A204.1 (cell line): ENCODE data around the gene GOT2.
"Not testable (repeated sequence)": the region's sequence is repeated elsewhere in the genome, so short reads cannot be mapped to it uniquely, and the experiment has no call there.

Experiments used
- FAIRE-seq: peaks from 2 replicates; lab custom pipeline; 2012; peaks lifted over from hg19 to GRCh38; lab: Jason Lieb, UNC

The GOT2 gene

DNA sequence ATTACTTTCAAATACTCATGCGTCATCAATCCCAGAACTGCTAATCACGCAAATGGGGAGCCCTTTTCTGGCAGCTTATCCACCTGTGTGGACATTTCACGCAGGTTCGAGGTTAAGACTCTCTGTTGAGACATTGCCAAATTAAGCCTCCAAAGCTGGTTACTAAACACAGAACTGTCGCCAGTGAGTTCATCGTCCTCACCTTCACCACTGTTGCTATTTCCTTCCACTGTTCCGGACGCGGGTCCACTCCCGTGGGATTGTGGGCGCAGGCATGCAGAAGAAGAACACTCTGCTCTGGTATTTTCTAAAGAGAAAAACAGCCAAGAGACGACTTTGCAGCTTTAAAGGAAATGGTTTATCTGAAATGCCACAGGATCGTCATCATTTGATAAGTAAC, 16.1 kb downstream of the GOT2 start:
- FAIRE-seq = no peak

DNA sequence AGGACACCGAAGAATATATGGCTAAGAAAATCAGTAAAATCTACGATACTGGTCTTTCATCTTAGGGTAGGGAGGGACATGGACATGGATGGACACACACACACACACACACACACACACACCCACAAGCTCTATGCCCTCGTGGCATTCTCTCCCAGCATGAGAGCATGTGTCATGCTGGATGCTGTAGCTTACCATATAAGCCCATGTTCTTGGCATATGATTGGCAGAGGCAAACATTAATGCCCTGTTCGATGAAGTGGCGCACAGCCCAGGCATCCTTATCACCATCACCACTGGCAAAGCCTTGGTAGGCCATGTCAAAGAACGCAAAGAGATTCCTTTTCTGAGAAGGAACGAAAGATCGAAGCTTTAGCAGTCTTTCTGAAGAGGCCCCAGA, 17.6 kb downstream of the GOT2 start:
- FAIRE-seq = no peak

DNA sequence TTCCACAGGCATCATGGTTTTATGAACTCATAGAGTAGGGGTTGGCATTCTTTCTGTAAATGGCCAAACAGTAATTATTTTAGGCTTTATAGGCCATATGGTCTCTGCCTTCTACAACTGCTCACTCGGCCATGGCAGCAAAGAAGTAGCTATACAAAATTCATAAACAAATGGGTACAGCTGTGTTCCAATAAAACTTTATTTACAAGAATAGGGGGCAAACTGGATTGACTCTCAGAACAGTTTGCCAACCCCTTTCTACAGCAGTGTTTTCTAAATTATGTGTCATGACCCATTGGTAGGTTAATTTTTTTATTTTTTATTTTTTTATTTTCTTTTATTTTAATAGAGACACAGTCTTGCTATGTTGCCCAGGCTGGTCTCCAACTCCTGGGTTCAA, 20.4 kb downstream of the GOT2 start:
- no peak for FAIRE-seq

DNA sequence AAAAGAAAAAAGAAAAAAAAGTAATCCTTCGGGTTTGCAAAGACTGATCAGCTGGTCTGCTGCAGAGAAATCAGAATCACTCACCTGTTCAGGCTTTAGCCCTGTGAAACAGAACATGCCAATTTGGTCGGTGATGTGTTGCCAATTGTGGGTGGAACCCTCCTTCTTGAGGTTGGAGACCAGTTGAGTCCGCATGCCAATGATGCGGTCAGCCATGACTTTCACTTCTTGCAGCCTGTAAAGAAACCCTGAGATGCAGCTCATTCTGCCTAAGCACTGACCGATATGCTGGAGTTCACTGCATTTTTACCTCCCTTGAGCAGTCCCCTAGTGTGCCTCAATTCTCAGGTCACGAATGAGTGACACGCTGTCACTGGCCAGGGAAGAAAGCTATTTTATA, 24.8 kb downstream of the GOT2 start:
- FAIRE-seq = no peak

DNA sequence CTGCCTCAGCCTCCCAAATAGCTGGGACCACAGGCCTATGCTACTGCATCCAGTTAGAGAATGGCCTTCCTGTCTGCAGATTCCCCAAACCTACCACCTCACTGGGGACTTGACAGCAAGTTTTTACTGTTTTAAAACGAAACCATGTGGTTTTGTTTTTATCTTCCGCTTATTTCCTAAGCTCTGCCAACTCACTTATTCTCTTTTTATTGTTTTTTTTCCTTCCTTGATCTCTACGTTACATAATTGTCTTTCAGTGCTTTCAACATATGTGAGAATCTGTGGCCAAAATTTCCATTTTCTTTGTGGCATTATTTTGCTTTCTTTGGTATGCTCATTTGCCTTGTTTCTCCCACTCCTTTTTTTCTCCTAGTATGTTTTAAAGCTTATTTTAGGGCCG, 35.0 kb downstream of the GOT2 start:
- no peak for FAIRE-seq

DNA sequence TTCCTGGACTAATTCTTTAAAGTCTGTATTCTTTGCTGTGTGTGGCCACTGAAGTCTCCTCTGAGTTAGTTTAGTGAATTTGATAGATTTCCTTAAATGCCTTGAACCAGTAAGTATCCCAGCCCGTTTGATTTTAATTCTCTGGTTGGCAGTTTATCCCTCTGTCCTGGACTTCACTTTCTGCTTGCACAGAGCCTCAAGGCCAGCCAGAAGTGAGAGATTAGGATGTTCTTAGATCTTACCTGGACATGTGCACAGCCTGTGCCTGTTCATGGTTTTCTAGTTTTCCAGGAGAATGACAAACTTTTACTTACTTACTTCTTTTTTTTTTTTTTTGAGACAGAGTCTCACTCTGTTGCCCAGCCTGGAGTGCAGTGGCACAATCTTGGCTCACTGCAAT, 38.7 kb downstream of the GOT2 start:
- no peak for FAIRE-seq

DNA sequence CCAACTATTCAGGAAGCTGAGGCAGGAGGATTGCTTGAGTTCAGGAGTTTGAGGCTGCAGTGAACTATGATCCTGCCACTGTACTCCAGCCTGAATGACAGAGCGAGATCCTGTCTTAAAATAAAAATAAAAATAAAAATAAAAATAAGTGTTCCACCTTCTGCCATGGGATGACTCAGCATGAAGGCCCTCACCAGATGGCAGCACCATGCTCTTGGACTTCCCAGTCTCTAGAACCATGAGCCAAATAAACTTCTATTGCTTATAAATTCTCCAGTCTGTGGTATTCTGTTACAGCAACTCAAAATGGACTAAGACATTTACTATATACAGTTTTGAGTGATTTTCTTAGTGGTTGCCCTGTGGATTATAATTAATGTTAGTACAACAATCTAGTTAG, 41.7 kb downstream of the GOT2 start:
- no peak for FAIRE-seq

DNA sequence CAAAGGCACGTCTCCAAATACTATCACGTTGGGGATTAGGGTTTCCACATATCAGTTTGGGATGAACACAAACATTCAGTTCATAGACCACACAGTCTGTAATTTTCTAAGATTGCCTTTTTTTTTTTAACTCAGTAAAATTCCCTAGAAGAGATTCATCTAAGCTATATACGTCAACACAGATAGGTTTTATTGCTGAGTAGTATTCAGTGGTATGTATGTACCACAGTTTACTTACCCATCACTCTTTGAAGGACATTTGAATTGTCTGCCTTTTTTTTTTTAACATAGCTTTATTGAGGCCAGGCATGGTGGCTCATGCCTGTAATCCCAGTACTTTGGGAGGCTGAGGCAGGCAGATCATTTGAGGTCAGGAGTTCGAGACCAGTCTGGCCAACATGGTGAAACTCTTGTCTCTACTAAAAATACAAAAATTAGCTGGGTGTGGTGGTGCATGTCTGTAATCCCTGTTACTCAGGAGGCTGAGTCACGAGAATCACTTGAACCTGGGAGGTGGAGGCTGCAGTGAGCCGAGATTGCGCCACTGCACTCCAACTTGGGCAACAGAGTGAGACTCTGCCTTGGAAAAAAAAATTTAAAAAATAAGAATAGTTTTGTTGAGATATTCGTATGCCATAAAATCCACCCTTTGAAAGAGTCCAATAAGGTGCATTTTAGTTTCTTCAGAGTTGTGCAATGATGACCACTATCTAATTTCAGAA, 47.0 kb downstream of the GOT2 start:
- not testable (repeated sequence) for FAIRE-seq

DNA sequence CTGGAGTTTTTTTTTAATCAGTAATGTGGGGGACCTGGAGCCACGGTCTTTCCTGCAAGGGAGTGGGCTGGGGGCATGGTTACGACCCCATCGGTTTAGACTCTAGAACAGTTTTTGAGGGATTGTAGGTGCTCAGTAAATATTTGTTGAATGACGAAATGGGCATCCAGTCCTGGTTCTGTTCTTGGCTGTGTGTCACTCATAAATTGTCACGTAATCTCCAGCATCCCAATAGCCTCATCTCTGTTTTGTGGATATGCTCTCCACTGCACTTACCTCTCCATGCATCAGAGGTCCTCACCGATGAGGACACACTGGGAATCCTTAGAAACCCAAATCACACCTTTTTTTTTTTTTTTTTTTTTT, 49.0 kb downstream of the GOT2 start:
- FAIRE-seq = no peak

DNA sequence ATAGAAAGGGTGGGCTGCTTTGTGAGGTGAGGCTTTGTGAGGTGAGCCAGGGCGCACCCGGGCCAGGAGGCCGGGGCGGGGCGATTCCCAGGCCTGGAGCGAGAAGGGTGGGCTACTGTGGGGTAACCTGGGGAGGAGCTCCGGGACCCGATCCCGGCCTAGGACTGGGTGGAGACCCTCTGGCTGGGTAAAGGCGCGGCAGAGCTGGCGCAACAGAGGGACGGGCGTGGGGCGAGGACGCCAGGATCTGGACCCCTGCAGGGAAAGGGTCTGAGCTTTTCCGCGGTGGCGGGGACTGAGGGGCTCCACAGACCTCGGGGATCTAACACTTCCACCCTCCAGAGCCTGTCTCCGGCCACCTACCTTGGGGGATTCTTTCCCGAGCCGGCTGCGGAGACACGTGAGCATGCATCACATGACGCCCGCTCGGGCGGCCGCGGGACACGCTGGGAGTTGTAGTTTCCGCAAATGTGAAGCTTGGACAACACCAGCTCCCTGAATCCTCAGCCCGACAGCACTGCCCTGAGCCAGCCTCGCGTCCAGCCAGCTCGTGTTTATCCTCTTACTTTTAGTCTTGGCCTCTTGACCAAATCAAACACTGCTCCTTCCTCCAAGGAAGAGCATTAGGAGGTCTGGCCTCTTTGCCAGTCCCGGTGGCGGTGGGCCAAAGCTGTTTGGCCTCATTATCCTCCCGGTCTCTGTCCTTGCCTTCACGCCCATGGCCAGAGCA, 49.6 kb downstream of the GOT2 start, which contains the start of gene SLC38A7:
Gene SLC38A7, minus strand, starts transcription at position 417 of the 730 bp plus-strand sequence. CDS start 4,644 bp downstream, outside the sequence.
- FAIRE-seq = no peak

DNA sequence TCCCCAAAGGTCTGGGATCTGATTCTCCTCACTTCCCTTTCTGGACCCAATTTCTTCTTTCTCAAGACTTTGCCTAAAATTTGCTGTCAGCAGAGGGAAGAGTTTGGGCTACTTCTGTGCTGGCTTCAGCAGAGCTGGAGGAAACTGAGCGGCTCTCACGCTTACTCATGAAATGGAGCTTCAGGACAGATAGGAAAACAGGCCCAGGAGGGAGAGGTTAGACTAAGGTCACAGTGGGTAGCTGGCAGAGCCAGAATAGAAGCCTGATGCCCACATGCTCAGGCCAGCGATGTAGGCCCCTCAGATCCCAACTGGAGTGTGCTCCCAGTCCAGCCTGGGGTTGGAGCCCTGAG, 50.1 kb downstream of the GOT2 start:
- FAIRE-seq = no peak

DNA sequence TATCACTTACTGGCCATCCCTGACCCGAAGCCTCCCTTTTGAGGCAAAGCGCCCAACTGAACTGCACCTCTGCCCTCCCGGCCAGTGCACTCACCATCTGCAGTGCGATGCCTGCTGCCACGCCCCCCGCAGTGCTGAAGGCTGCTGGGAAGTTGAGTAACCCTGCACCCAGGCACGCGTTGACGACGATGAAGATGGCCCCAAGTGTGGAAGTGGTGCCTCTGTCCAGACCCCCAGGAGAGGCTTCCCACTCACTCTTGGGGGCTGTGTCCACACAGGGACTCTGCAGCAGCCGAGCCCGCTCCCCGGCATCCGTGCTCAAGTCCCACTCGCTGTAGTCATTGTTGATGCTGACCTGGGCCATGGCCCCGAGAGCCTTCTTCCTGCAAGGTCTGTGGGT, 54.4 kb downstream of the GOT2 start:
- no peak for FAIRE-seq

DNA sequence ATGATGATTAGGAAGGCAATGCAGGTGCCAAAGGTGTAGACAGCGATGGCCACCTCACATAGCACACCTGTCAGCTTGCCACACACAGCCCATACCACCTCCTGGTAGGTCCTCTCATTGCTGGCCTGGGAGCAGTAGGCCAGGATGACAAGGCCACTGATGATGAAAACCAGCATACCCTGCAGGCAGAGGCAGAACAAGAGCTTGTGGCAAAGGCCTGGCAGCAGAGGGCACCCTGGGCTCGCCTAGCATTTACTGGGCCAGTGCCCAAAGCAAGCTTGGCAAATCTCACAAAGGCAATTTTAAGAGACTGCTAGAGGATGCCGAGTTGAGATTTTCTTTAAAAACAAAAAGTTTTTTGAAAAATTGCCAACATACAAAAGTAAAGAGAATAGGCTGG, 55.4 kb downstream of the GOT2 start:
- FAIRE-seq = no peak

DNA sequence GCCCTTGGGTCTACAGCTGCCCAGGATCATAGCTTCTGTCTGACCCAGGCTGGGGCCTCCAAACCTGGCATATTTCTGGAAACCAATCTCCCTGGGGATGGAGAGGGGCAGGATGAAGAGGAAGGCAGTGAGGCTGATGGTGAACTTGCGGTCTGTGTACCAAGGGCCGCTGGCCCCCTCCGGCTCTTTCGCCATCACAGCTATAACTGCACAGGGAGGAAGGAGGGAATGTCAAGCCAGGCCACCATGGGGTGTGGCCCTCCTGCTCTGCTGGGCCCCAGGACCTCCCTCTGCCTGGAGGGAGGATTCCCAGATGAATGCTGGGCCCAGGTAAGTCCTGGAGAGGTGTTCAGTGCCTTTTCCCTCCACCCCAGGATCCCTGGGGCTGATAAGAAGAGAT, 55.8 kb downstream of the GOT2 start:
- FAIRE-seq = no peak

DNA sequence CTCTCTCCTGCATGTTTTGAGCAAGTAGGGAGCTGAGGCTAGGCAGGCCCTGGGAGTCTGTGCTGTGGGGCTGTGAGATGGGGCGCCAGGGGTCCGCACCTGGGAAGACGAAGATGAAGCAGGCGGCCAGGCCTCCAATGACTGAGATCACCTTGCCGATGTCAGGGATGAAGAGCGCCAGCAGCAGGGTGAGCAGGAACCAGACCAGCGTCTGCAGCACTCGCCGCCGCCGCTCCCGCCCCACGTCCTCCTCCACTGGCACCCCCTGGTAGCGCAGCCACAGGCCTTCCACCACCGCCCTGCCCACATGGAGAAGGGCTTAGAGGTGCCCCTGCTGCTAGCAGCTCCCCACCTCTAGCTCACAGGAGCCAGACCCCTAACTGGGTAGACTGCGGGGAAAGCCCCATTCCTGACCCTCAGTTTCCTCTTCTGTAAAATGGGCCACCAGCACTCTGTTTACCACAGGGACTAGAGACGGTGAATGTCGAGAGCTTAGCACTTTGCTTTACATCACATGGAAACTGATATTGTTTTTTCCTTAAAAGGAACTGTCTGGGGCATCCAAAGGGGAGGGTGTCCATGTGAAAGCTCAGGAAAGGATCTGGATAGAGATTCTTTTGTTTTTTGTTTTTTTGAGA, 63.1 kb downstream of the GOT2 start:
- FAIRE-seq = no peak

DNA sequence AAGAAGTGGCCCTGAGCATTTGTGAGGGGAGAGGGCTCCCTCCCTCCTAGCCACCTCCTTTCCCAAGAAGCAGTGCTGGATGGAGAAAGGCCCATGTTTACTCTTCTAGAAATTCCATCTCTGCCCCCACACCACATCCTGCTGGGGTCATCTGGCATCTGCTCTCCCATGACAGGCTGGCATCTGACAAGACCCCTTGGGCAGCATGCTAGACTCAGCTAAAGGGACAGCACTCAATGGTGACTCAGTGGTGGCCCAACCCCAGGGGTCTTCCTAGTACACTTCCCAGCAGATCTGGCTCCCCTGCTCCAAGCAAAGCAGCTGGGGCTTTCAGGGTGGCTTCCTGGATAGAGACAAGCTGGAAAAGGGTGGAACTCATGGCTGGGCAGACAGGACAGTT, 63.9 kb downstream of the GOT2 start:
- FAIRE-seq = no peak

DNA sequence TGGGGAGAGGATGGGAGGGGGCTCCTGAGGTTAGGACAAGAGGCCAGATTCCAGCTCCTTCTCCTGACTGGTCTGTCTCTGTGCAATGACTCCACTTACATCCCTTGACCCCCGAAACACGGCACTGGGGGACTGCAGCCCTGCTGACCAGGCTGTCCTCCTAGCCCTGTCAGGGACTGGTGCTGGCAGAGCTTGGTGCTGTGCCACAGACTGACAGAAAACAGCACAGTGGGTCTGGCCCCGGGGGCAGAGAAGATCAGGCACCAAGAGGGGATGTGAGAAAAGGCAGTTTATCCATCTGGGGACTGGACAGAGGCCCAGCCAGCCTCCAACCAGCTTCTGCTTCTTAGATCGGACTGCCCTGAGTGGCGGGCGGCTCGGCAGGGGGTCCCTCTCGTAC, 68.9 kb downstream of the GOT2 start:
- FAIRE-seq = no peak

DNA sequence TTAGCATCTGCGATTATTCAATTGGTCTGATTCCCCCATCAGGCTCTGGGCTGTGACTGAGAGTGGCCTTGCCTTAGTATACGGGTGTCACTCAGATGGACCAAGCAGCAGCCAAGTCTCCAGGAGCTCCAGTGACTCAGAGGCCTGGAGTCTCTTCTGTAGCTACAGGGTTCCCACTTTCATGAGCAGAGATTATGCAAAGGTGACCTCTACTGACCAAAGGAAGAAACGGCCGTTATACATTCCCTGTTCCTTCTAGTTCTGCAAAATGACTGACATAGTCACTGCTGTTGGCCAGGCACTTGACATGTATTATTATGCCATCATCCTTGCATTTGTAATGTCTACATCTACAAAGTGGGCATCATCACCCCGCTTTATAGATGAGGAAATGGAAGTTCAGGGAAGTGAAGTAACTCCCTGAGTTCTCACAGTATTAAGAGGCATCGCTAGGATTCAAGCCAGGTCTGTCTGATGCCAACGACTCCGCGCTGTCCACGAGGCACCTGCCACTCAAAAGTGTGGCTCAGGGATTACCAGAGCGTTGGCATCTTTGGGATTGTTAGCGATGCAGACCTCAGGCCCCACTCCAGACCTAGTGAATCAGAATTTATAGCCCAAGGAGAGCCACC, 72.8 kb downstream of the GOT2 start:
- peak; percentile 96 for FAIRE-seq

DNA sequence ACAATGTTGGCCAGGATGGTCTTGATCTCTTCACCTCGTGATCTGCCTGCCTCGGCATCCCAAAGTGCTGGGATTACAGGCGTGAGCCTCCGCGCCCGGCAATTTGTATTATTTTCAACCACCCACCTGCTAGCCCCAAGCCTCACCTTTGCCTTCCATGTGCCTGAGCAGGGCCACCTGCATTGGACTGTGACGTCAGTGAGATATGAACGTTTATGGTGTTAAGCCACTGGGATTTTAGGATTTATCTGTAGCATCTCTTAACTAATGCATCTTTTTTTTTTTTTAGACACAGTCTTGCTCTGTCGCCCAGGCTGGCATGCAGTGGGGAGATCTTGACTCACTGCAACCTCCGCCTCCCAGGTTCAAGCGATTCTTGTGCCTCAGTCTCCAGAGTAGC, 74.2 kb downstream of the GOT2 start:
- not testable (repeated sequence) for FAIRE-seq

DNA sequence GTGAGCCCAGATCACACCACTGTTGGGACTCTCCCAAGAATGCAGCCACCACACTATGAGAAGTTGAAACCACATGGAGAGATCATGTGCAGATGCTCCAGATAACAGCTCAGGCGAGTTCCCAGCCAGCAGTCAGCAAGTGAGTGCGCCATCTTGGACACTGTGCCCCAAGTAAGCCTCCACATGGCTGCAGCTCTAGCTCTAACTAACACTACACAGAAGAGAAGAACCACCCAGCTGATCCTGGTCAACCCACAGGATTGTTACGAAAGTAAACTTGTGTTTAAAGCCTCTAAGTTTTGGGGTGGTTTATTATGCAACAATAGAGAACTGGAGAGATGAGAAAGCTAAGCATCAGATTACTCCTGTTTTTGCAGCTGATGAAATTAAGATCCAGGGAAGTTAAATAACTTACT, 75.3 kb downstream of the GOT2 start:
- no peak for FAIRE-seq
